Measurements from ENCODE around the gene FOXL3. TPM values are rescaled to one million over a fixed set of nuclear protein-coding genes. Genes with fewer than 3 reads are reported as not detected.

FOXL3 gene
- total RNA-seq, 1 experiment from 2014 or later = not detected

GRCh38 chr7:252216-252965 lies 37.6 kb upstream of the FOXL3 start:
- Histone ChIP-seq H2AK5ac (ENCODE audit: insufficient read length, low read length) (no peak overlapping the region), H4K91ac (ENCODE audit: insufficient read length, low read depth, low read length) (no peak overlapping the region), H3K27me3 (ENCODE audit: insufficient read depth, low read length) (no peaks in the 10 kb centered on the region), H3K56ac (ENCODE audit: insufficient read length, low read depth, low read length) (no peak overlapping the region), H2BK5ac (ENCODE audit: insufficient read length, low read length) (no peak overlapping the region), H3K9ac (ENCODE audit: extremely low read depth, insufficient read length, low read length) (no peak overlapping the region), H4K8ac (replicated peaks; ENCODE audit: insufficient read length, low read depth, low read length) (no peak overlapping the region), H2BK120ac (ENCODE audit: low read depth, low read length, poor library complexity, severe bottlenecking) (no peak overlapping the region), H2BK15ac (ENCODE audit: low read depth, low read length) (no peak overlapping the region), H3K79me1 (ENCODE audit: insufficient read depth, low read depth, low read length, poor library complexity, severe bottlenecking) (no peaks in the 10 kb centered on the region), H2BK20ac (ENCODE audit: low read depth, low read length, poor library complexity, severe bottlenecking) (no peak overlapping the region), H3T11ph (ENCODE audit: low read length) (no peak overlapping the region), H2BK12ac (ENCODE audit: insufficient read length, low read depth, low read length) (no peak overlapping the region), H3K4ac (ENCODE audit: low read depth, low read length) (no peak overlapping the region), H3K23ac (ENCODE audit: insufficient read length, low read depth, low read length) (no peak overlapping the region), H3K4me2 (ENCODE audit: insufficient read depth, insufficient read length, low read length) (no peak overlapping the region), H3K27ac (ENCODE audit: insufficient read length, low read depth, low read length) (no peak overlapping the region), H3K23me2 (ENCODE audit: insufficient read length, low read depth, low read length, poor library complexity, severe bottlenecking) (peaks cover 2% of the 10 kb centered on the region), H4K20me1 (ENCODE audit: control insufficient read depth, insufficient read depth, insufficient read length) (no peaks in the 10 kb centered on the region), H3K14ac (ENCODE audit: insufficient read depth, low read length) (no peak overlapping the region; the same call in 1 of the 2 replicates), H2AFZ (ENCODE audit: low read length) (no peak overlapping the region), H3K18ac (ENCODE audit: insufficient read length, low read depth, low read length) (no peak overlapping the region), H4K5ac (ENCODE audit: insufficient read length, low read depth, low read length) (no peak overlapping the region), H3K4me1 (ENCODE audit: insufficient read depth, low read length) (no peaks in the 10 kb centered on the region), H3K79me2 (ENCODE audit: insufficient read depth, low read length) (no peaks in the 10 kb centered on the region), H3K9me3 (ENCODE audit: control insufficient read depth, low read depth, low read length) (peaks cover 6% of the 10 kb centered on the region)
- Mint-ChIP-seq H3K4me1 (no peaks in the 10 kb centered on the region), H3K9me3 (peaks cover 23 to 34% of the 10 kb centered on the region in 2 experiments), H3K27me3 (ENCODE audit: low read depth) (no peaks in the 10 kb centered on the region), H3K27ac (no peak overlapping the region), H3K36me3 (ENCODE audit: insufficient read depth in 1 of 3, low read depth in 3 of 3) (peaks cover 66 to 82% (median 77%) of the 10 kb centered on the region in 3 experiments), H3K4me3 (no peak overlapping the region)
- no peak for TF ChIP-seq CTCF (conservative IDR thresholded peaks at IDR 0.05)
- WGBS (ENCODE audit: extremely low coverage, insufficient read length, low lambda C conversion rate) = no CpG with 5 or more reads among the region's 29 CpGs
- DNase-seq = no peak
